Activated CD8-positive, alpha-beta memory T cell treated with anti-CD3 and anti-CD28 coated beads for 48 hours (primary cell): ENCODE data around the gene REN.

Source experiments
- DNase-seq, 3 experiments: peaks; one replicate each; pipeline ENCODE4 v3.0.0-alpha.2; 2020; ENCODE audit warnings: low read depth in 2 of 3, low spot score in 2 of 3

Gene REN

GRCh38 chr1:204110894-204111633, 55.1 kb downstream of the REN start:
- DNase-seq = no peak

DNA sequence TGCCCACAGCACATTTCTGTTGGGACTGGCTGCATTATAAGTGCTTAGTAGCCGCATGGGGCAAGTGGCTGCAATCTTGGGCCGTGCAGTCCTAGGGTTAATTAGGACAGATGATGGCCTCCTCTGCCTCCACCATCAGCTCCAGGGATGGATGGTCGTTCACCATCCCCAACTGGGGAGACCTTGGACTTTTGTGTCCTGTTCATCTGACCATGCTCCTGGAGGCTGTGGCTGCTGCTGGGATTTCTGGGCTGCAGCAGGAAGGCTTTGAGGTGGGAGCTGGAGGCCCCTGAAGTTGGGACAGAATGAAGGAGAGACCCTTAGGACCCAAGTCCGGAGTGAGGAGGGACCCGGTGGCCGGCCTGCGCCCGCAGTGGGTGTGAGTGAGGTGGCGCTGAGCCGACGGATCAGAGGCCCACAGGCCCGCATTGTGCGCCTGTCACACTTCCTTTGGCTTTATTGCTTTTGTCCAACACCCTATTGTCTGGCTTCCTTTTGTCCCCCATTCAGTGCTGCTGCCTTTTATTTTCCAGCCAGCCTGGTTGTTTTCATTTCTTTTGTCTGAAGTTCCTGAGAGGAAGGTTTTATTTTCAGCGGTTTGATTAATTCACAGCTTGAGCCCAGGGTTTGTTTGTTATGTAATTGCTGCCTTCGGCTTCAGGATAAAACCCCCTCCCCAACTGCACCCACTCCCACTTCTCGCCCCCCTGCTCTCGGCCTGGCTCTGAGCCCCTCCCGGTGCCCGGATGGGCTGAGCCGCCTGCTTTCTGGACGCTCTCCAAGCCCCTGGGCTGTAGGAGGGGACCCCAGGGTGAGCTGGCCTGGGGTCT, 57.6 kb downstream of the REN start:
- DNase-seq = no peak

DNA sequence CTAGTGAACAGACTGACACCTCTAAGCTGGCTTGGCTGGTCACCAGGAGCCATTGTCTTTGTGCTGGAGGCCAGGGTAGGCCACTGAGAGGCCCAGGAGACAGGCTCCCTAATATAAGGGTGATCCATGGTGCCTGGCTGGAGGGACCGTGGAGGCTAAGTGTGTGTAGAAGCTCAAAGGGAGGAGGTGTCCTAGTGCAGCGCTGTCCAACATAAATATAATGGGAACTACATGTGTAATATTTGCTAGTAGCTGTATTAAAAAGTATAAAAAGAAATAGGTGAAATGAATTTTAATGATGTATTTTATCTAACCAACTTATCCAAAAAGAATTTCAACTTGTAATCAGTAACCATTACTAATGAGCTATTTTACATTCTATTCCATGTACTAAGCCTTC, 58.2 kb downstream of the REN start:
- no peak for DNase-seq

GRCh38 chr1:204106825-204107224, 59.3 kb downstream of the REN start:
- DNase-seq = no peak

DNA sequence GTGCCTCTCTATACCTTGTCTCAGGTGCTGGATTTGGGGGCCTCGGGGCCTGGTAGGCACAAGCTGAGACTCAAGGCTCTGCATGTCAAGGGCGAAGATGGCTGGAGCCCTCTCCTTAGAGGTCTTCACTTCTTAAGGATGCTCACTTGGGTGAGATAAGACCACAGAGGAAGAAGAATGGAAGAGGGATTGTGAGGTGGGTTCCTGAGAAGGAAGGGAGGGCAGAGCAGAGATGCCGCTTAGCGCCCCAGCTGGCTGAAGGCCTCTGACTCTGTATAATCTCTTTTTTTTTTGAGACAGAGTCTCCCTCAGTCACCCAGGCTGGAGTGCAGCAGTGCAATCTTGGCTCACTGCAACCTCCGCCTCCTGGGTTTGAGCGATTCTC, 61.0 kb downstream of the REN start:
- no peak for DNase-seq
